Prostate gland (tissue), 2 donors: Measurements from ENCODE around the gene HES1.

Experiments
- CTCF ChIP-seq, 4 experiments: fragments of 200-600 bp in 2 of 4; fragments of 450-650 bp in 2 of 4; sonication (generic) in 2 of 4; IDR thresholded peaks; 1 replicate in 3 of 4; 2 replicates in 1 of 4; pipeline ENCODE4 v1.5.1; 2016 to 2019; ENCODE audit warnings: antibody characterized with exemption in 4 of 4, mild to moderate bottlenecking in 2 of 4, moderate library complexity in 2 of 4
- POLR2A ChIP-seq: fragments of 450-650 bp; IDR thresholded peaks from one replicate; pipeline ENCODE4 v1.6.1; 2016; ENCODE audit warnings: antibody characterized with exemption, mild to moderate bottlenecking

- TF ChIP-seq POLR2A: no peak
- TF ChIP-seq CTCF (IDR thresholded peaks at IDR 0.05): no peak
Measured at GRCh38 chr3:194142156-194142910, 6.4 kb downstream of the HES1 start.
